Stimulated activated memory B cell treated with anti-CD40 and anti-IgM and Interleukin-4, amounts not matched to agents 10 μg/mL and 1 μg/mL and 100 μg/mL, for 72 hours (primary cell): Measurements from ENCODE around the gene SZT2.

ENCODE experiments used
- ATAC-seq: fragments of 150-1000 bp; cut with Tn5 transposase; 2 replicates; pipeline ENCODE4 v1.10.0; 2021
- H3K27ac Mint-ChIP-seq: one replicate; pipeline ENCODE4 v1.8.0; 2022; ENCODE audit warnings: mild to moderate bottlenecking, mixed read lengths
- H3K27me3 Mint-ChIP-seq: one replicate; pipeline ENCODE4 v1.8.0; 2022; ENCODE audit warnings: mixed read lengths
- H3K36me3 Mint-ChIP-seq: one replicate; pipeline ENCODE4 v1.8.0; 2022; ENCODE audit warnings: mixed read lengths
- H3K4me1 Mint-ChIP-seq: one replicate; pipeline ENCODE4 v1.8.0; 2022; ENCODE audit warnings: mixed read lengths
- H3K4me3 Mint-ChIP-seq: one replicate; pipeline ENCODE4 v1.8.0; 2022; ENCODE audit warnings: mild to moderate bottlenecking, moderate library complexity, mixed read lengths
- H3K9me3 Mint-ChIP-seq: one replicate; pipeline ENCODE4 v1.8.0; 2022; ENCODE audit warnings: mixed read lengths

The SZT2 gene

DNA sequence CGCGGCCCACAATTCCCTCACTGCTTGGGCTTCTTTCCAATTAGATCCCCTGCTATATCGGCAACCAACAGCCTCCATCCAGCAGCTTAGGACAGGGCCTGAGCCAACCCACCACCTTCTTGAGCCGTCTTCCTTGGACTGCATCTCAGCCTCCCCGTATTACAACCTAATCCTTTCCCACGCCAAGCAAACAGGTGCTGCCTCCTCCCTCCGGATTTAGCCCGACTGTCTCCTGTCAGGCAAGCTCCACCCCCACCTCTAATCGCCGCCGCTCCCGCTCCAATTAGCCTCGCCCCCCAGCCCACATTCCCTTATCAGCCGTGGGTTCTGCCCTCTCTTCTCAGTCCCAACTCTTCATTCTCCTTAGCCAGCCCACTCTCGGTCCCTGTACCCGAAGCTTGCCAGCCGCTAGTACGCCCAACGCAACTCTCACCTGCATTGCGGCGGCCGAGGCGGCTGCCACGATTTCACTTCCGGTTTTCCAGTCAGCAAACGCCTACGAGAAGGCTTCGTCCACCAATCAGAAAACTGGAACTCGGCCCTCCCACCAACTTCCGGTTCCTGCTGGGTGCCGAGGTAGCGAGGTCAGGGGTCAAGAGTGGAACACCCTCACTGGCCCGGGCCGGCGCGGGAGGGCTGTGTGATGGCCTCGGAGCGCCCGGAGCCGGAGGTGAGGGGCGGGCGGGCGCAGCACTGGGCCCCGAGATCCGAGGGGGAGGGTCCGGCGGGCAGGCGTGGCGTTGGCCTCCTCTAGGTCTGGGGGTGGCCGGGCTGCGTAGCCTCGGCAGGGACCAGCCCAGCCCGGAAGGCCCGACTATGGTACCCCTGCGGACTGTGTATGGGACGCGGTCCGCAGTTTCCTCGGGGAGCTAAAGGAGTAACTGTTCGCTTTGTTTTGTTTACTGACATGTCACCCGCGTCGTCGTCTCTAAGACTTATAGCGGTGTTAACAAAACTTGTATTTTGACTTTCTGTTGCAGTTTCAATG, at the start of gene SZT2, which contains the start of gene MED8:
Gene SZT2, plus strand, starts transcription at position 574 of the 988 bp plus-strand sequence. Its CDS starts 70 bp downstream, at position 644.
Gene MED8, minus strand, starts transcription at position 475 of the 988 bp plus-strand sequence. Its CDS starts 36 bp downstream, at position 439.
- Mint-ChIP-seq H3K9me3 (no peaks in the 10 kb centered on the region), H3K4me3 (peak within 1 kb of the TSS; percentile 94), H3K4me1 (peaks cover 40% of the 10 kb centered on the region), H3K27ac (peak within 1 kb of the TSS; percentile 92), H3K36me3 (peaks cover 23% of the 10 kb centered on the region), H3K27me3 (no peaks in the 10 kb centered on the region)
- peak; percentile 97 for ATAC-seq

DNA sequence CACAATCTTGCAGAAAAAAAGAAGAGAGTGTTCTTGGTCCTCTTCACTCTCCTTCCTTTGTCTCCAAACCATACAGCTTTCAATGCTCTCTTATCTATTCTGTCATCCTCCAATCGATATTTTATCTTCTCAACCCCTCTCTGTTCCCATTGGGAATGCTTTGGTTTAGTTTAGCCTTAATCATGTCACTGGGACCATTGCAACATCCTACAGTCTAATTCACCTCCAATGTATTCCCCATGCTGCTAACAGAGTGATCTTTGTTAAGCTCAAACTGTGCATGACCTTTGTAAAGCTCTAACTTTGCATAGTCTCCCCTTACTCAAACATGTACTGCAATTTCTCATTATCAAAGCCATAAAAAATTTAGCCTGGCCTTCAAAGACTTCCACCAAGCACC, 49.1 kb upstream of the SZT2 start:
- Mint-ChIP-seq H3K9me3 (no peaks in the 10 kb centered on the region), H3K4me1 (no peaks in the 10 kb centered on the region), H3K27ac (no peak overlapping the region), H3K36me3 (no peaks in the 10 kb centered on the region), H3K27me3 (no peaks in the 10 kb centered on the region), H3K4me3 (no peak overlapping the region)
- ATAC-seq, result no peak

DNA sequence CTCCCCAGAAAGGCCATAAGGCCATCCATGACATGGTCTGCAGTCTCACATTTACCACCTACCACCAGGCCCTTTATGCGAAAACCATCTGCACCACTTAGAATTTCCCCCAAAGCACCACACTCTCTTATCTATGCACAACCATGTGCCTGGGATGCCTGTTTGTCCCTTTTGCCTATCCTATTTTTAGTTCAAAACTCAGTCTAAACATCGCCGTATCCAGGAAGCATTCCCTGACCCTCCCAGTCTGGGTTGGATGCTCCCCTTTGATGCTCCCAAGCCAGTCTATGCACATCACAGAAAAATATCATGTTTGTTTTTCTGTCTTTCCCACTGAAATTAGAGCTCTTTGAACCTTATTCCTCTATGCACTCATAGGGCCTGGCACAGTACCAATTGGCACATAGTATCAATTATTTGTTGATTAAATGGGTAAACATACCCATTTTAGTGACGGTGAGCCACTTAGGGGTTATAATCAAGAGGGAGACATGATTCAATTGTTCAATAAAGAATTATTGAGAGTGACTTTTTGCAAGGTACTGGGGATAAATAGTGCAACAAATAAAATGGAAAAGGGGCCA, 45.3 kb upstream of the SZT2 start:
- H3K36me3 Mint-ChIP-seq, result no peaks in the 10 kb centered on the region
- peaks cover 1% of the 10 kb centered on the region for H3K4me1 Mint-ChIP-seq
- no peak overlapping the region for H3K27ac Mint-ChIP-seq
- no peaks in the 10 kb centered on the region for H3K27me3 Mint-ChIP-seq
- H3K4me3 Mint-ChIP-seq, result no peak overlapping the region
- no peak for ATAC-seq
- H3K9me3 Mint-ChIP-seq, result no peaks in the 10 kb centered on the region

DNA sequence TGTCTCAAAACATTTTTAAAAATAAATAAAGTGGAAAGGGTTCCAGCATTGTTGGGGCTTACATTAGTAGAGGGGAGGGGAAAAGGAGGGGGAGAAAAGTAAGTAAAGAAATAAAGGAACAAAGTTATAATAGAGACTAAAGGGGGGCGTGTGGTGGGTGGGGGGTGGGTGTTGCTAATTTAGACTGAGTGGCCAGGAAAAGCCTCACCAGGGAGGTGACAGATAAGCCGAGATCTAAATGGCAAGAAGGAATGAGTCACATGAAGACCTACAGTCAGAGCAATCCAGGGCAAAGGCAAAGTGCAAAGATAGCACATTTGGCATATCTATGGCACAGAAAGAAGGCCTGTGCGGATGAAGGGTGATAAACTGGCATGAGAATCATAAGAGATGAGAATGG, 44.6 kb upstream of the SZT2 start:
- no peak overlapping the region for H3K4me3 Mint-ChIP-seq
- H3K36me3 Mint-ChIP-seq, result no peaks in the 10 kb centered on the region
- no peak for ATAC-seq
- H3K9me3 Mint-ChIP-seq, result no peaks in the 10 kb centered on the region
- no peaks in the 10 kb centered on the region for H3K27me3 Mint-ChIP-seq
- H3K4me1 Mint-ChIP-seq, result peaks cover 8% of the 10 kb centered on the region
- H3K27ac Mint-ChIP-seq, result no peak overlapping the region

DNA sequence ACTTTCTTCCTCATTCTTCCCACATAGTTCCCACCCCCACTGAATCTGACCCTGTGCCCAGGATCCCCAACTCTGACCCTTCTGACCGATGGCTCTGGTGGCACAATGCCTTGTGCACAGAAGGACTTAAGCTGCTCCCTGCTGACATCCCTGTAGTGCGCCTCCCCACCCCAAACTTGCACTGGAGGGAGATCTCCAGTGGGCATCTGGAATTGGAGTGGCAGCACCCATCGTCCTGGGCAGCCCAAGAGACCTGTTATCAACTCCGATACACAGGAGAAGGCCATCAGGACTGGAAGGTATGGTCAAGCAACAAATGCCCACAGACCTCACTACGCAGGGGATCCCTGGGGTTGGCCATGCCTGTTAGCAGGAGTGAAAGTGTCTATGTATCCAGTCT, 43.1 kb upstream of the SZT2 start:
- peaks cover 8% of the 10 kb centered on the region for H3K4me1 Mint-ChIP-seq
- ATAC-seq, result no peak
- H3K9me3 Mint-ChIP-seq, result no peaks in the 10 kb centered on the region
- H3K4me3 Mint-ChIP-seq, result no peak overlapping the region
- no peaks in the 10 kb centered on the region for H3K36me3 Mint-ChIP-seq
- no peak overlapping the region for H3K27ac Mint-ChIP-seq
- no peaks in the 10 kb centered on the region for H3K27me3 Mint-ChIP-seq

DNA sequence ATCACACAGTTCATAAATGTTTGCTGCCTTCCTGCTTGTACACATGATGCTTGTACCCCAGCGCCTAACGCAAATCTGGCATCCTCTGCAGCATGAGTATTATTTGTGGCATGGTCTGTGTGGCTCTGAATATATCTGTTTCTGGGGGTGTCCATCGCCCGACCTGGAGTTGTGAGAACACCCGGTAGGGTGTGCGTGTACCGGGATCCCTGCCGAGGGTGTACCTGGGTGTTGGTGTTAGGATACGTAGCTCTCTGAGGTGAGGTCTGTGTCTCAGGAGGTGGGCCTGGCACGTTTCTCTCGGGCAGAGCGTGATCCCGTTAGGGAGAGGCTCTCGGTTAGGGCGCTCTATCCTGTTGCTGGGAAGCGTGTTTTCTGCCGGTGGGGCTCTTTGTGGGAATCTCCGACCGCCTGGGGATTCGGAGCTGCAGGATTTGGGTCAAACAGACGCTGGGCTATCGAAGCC, 41.3 kb upstream of the SZT2 start:
- peaks cover 8% of the 10 kb centered on the region for H3K4me1 Mint-ChIP-seq
- H3K27ac Mint-ChIP-seq, result peak overlapping the region; percentile 65
- H3K4me3 Mint-ChIP-seq, result peak overlapping the region; percentile 22

DNA sequence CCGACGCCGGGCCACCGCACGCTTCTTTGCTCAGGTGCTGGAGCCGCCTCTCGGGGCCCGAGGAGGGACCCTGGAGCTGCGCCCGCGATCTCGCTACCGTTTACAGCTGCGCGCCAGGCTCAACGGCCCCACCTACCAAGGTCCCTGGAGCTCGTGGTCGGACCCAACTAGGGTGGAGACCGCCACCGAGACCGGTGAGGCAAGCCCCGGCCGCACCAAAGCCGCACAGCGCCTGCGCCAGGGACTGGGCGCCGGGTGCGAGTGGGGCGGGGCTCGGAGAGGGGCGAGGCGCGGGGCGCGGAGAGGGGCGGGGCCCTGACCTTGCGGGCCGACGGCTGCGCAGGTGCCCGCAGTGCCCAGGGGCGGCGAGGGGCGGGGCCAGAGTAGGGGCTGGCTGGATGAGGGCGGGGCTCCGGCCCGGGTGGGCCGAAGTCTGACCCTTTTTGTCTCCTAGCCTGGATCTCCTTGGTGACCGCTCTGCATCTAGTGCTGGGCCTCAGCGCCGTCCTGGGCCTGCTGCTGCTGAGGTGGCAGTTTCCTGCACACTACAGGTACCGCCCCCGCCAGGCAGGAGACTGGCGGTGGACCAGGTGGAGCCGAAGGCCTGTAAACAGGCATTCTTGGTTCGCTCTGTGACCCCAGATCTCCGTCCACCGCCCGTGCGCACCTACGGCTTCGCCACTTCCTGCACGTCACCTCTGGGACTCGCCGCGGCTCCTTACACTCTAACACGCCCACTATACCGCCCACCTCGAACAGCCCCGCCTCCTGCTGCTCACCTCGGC, 40.7 kb upstream of the SZT2 start:
- H3K9me3 Mint-ChIP-seq, result no peaks in the 10 kb centered on the region
- H3K4me1 Mint-ChIP-seq, result peaks cover 8% of the 10 kb centered on the region
- no peaks in the 10 kb centered on the region for H3K27me3 Mint-ChIP-seq
- H3K27ac Mint-ChIP-seq, result peak overlapping the region; percentile 65
- peak; percentile 91 for ATAC-seq
- H3K36me3 Mint-ChIP-seq, result no peaks in the 10 kb centered on the region
- H3K4me3 Mint-ChIP-seq, result peak overlapping the region; percentile 38

More for the DNA sequence above, 41.3 kb upstream of the SZT2 start:
- H3K27me3 Mint-ChIP-seq, result no peaks in the 10 kb centered on the region
- no peak for ATAC-seq
- H3K9me3 Mint-ChIP-seq, result no peaks in the 10 kb centered on the region
- no peaks in the 10 kb centered on the region for H3K36me3 Mint-ChIP-seq

DNA sequence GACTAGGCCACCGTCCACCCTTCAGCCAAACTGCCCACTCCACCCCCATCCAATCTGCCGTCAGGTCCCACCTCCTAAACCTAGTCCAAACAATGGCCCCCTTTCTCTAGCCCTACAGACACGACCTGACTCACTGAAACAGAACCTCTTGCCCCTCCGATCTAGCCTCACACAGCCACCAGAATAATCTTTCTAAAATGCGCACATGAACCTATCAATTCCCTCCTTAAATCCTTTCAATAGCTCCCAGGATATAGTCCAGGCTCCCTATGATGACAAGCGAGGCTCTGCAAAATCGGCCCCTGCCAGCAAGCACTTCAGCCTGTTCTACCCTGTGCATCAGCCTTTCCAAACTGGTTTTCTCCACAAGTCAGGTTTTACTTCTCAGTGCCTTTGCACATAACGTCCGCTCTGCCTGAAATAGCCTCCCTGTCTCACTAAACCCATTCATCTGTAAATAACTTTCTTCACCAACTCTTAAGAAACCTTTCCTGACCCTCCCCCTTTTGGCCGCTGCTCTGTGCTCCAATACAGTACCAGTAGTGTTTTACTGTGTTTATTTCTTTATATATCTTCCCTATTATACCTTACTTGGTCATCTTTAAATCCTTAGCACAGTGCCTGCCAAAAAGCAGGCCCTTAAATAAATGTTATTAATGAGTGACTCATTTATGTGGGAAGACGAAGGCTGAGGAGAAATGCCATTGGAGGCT, 39.9 kb upstream of the SZT2 start:
- Mint-ChIP-seq H3K27me3 (no peaks in the 10 kb centered on the region), H3K4me1 (peaks cover 8% of the 10 kb centered on the region), H3K27ac (peak overlapping the region; percentile 65), H3K4me3 (peak overlapping the region; percentile 38), H3K9me3 (no peaks in the 10 kb centered on the region), H3K36me3 (peaks cover 6% of the 10 kb centered on the region)
- no peak for ATAC-seq

DNA sequence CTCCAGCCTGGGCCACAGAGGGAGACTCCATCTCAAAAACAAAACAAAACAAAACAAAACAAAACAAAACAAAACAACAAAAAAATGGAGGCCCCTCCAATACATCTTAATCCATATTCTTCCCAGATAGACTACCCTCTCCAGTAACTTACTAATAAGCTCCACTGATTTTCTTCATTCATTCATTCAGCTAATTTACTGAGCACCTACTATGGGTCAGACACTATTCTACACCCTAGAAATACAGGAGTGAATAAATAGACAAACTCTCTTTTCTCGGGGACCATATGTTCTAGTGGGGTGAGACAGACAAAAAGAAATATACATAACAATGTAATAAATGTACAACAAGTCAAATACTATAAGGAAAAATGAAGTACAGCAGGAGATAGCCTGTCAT, 38.7 kb upstream of the SZT2 start:
- Mint-ChIP-seq H3K27me3 (no peaks in the 10 kb centered on the region), H3K4me1 (peaks cover 8% of the 10 kb centered on the region), H3K27ac (no peak overlapping the region), H3K9me3 (no peaks in the 10 kb centered on the region), H3K36me3 (peaks cover 7% of the 10 kb centered on the region), H3K4me3 (no peak overlapping the region)
- ATAC-seq, result no peak

DNA sequence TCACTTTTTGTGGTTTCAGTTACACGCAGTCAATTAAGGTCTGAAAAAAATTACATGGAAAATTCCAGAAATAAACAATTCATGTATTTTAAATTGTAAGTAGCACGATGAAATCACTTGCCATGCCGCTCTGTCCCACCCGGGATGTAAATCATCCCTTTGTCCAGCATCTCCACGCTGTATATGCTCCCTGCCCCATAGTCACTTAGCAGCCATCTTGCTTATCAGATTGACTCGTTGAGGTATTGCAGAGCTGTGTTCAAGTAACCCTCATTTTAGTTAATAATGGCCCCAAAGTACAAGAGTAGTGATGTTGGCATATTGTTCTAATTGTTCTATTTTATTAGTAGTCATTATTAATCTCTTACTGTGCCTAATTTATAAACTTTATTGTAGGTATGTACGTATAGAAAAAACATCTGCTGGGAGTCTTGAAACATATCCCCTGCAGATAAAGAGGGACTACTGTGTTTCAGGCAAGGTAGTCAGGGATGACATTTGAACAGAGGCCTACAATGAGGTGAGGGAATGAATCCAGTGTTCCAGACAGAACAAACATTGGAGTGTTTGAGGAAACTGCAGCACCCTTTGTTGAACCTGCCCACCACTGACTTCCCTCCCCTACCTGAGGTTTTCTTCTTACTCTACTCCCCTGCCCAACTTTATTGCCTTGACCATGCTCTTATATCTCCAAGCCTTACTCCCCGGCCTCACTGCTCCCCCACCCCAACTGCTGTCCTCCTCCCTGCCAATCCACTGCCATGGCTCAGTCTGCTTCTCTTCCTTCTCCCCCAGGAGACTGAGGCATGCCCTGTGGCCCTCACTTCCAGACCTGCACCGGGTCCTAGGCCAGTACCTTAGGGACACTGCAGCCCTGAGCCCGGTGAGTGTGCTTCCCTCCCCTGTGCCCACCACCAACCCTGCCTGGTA, 38.0 kb upstream of the SZT2 start:
- no peaks in the 10 kb centered on the region for H3K9me3 Mint-ChIP-seq
- H3K36me3 Mint-ChIP-seq, result peaks cover 7% of the 10 kb centered on the region
- H3K4me3 Mint-ChIP-seq, result no peak overlapping the region
- ATAC-seq, result no peak
- peak overlapping the region; percentile 15 for H3K27ac Mint-ChIP-seq
- H3K4me1 Mint-ChIP-seq, result peaks cover 8% of the 10 kb centered on the region
- H3K27me3 Mint-ChIP-seq, result no peaks in the 10 kb centered on the region

DNA sequence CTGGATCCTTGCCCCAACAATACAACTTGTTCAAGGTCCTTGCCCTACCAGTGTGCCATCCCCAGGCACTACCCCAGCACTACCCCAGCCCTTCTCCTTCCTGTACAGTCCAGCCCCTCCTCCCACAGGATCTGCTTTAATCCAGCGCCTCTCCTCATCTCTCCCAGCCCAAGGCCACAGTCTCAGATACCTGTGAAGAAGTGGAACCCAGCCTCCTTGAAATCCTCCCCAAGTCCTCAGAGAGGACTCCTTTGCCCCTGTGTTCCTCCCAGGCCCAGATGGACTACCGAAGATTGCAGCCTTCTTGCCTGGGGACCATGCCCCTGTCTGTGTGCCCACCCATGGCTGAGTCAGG, 37.4 kb upstream of the SZT2 start:
- H3K36me3 Mint-ChIP-seq, result peaks cover 7% of the 10 kb centered on the region
- no peaks in the 10 kb centered on the region for H3K27me3 Mint-ChIP-seq
- H3K4me1 Mint-ChIP-seq, result peaks cover 8% of the 10 kb centered on the region
- no peak for ATAC-seq
- H3K9me3 Mint-ChIP-seq, result no peaks in the 10 kb centered on the region
- peak overlapping the region; percentile 15 for H3K27ac Mint-ChIP-seq
- H3K4me3 Mint-ChIP-seq, result no peak overlapping the region

DNA sequence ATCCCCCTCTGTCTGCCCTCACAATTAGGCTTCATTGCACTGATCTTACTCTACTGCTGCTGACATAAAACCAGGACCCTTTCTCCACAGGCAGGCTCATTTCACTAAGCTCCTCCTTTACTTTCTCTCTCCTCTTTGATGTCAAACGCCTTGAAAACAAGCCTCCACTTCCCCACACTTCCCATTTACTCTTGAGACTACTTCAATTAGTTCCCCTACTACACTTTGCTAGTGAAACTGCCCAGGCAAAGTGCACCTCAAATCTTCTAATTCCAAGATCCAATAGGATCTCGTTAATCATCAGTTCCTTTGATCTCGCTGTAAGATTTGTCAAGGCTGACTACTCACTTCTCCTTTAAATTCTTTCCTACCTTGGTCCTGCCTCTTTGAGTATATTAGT, 36.8 kb upstream of the SZT2 start:
- peak overlapping the region; percentile 15 for H3K27ac Mint-ChIP-seq

DNA sequence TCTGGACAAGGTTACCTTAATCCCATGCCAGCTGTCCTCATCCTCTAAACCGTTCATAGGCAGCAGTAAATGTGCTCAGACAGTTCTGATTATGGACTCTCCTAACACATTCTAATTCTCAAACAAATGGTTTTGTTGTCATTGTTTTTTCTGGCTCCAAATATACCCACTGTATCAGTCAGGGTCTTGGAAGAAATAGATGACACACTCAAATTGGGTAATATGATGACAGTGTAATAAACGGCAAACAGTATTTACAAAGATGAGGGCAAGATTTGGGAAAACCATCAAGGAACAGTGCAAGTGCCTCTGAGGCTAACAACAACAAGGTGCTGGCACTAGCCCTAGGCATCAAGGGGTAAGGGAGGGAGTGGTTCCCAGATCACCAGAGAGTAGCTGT, 35.2 kb upstream of the SZT2 start:
- Mint-ChIP-seq H3K36me3 (peaks cover 7% of the 10 kb centered on the region), H3K27me3 (no peaks in the 10 kb centered on the region), H3K27ac (no peak overlapping the region), H3K4me1 (peaks cover 19% of the 10 kb centered on the region), H3K9me3 (no peaks in the 10 kb centered on the region), H3K4me3 (no peak overlapping the region)
- no peak for ATAC-seq

More for the DNA sequence above, 36.8 kb upstream of the SZT2 start:
- Mint-ChIP-seq H3K4me3 (no peak overlapping the region), H3K36me3 (peaks cover 7% of the 10 kb centered on the region), H3K27me3 (no peaks in the 10 kb centered on the region), H3K4me1 (peaks cover 9% of the 10 kb centered on the region), H3K9me3 (no peaks in the 10 kb centered on the region)
- no peak for ATAC-seq

DNA sequence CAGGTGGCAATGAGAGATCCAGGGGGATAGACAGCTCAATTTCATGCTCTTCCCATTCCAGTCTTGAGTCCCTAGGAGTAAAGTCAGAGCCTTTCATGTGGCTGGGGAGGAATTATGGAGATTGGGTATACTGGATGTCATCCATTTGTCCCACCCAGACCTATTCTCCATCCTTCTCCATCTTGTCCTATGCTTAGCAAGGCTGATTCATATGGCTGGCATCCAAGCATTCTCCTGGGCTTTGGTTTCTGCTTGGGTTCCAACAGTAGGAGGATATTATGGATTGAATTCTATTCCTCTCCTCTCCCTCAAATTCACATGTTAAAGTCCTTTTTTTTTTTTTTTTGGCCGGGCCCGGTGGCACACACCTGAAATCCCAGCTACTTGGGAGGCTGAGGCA, 34.8 kb upstream of the SZT2 start:
- H3K4me3 Mint-ChIP-seq, result no peak overlapping the region
- no peaks in the 10 kb centered on the region for H3K9me3 Mint-ChIP-seq

More for the DNA sequence above, 34.8 kb upstream of the SZT2 start:
- Mint-ChIP-seq H3K27me3 (no peaks in the 10 kb centered on the region), H3K27ac (no peak overlapping the region), H3K4me1 (peaks cover 19% of the 10 kb centered on the region), H3K36me3 (peaks cover 7% of the 10 kb centered on the region)
- no peak for ATAC-seq
